ENCODE results near the gene PRR16.
"Not testable (repeated sequence)": the region's sequence is repeated elsewhere in the genome, so short reads cannot be mapped to it uniquely, and the experiment has no call there.

Gene PRR16

GRCh38 chr5:120682851-120683250 is 218.8 kb downstream of the PRR16 start:
- no peak for DNase-seq

- no peak for DNase-seq
Measured at GRCh38 chr5:120683580-120683979, 219.5 kb downstream of the PRR16 start.

DNA sequence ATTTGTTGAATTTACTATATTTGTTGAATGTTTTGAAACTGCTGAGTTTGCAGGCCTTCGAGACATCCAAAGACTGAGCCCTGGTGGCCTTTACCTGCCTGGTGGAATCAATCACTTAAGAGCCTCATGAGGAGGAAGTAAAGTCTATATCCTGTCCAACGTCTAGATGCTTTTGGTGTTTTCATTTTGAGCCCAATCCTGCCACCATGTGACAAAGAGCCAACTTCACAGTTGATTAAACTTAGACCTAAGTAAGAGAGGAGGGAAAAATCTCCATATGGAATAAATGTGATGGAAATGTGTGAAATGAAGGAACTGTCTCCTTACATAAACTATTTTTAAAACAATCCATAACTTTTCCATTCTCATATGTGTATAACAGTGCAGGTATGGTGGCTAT is 220.1 kb downstream of the PRR16 start:
- no peak for DNase-seq

DNA sequence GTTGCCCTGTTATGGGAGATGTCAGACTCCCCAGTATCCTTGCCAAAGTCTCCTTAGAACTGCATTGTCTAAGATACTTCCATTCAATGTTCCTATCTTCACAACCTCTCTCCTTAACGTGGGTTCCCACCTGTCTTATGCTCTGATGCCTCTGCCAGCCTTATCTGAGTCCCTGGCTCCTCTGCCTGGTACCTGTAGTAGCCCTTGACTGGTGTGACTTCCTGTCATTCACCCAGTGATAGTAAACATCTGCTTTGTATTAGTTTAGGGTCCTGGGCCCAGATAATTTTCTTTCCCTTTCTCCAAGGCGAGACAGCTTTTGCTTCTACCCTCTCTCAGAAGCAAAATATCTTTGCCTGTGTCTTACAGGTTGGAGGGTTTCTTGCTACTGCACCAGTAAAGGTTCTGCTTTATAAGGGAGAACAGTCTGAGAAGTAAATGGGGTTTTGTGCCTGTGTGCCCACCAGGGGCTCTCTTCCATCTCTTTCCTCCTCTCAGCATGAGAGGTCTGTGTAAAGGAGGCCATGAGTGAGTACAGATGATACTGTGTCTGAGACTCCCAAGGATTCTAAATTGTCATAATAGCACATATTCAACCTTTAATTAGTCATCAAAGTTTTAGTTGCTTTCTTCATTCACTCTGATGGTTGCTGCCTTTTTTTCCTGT is 220.8 kb downstream of the PRR16 start:
- no peak for DNase-seq

GRCh38 chr5:120690621-120691407 is 226.7 kb downstream of the PRR16 start:
- DNase-seq: no peak

DNA sequence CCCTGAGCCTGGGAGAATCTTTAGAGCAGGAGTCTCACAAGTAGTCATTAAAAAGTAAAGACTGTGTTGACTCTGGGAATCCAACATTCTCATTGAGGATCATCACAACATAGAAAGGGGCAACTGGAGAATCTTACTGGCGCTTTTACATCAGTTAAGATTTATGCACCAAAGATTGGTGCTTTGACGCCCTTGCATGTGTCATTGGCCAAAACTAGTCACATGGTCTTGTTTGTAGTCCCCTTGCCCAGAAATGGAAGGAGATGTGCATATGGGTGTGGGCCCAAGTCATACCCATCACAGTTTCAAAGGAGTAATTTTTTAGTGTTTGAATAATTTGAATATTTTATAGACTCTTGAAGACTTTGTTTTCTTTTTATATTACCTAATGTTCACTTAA is 228.2 kb downstream of the PRR16 start:
- DNase-seq: no peak

DNA sequence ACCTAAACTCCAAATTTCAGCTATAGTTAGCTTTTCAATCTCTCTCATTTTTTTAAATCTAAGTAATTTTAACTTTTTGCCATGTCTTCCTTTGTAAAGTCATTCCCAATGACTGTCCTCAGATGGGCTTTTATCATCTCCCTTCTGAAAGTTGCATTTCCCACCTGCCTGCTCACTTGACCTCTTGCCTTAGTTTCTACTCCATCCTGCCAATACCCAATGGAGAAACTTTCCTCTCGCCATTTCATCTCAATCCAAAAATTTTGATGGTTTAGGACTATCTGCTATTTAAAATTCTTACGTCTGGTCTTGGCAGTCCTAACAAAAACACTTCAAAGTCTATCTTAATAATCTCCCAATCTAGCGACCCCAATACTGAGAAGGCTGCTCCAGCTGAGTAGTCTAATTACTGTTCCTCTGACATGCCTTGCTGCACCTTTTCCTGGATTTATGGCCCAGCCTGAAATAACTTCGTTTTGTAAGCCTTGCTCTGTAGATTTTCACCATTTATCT is 231.3 kb downstream of the PRR16 start:
- DNase-seq: no peak

DNA sequence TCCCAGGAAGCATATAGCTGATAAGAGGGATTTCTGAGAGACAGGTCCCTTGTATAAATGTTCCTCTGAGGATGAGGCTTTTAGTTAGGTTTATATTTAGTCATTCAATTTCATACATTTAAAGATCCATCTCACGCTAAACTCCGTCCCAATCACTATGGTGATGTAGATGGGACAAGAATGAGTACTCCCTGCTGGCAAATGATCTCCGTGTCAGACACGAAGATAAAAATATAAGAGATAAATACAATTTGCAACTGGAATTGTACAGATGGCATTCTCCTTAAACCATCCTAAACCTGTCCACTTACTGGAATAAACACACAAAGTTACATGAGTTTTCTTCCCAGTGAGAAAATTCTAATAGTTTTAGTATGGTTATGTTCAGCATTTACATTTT is 233.0 kb downstream of the PRR16 start:
- no peak for DNase-seq

GRCh38 chr5:120697670-120698327 is 233.7 kb downstream of the PRR16 start:
- DNase-seq: not testable (repeated sequence)

- not testable (repeated sequence) for DNase-seq
Measured at GRCh38 chr5:120700653-120701052, 236.6 kb downstream of the PRR16 start.

DNA sequence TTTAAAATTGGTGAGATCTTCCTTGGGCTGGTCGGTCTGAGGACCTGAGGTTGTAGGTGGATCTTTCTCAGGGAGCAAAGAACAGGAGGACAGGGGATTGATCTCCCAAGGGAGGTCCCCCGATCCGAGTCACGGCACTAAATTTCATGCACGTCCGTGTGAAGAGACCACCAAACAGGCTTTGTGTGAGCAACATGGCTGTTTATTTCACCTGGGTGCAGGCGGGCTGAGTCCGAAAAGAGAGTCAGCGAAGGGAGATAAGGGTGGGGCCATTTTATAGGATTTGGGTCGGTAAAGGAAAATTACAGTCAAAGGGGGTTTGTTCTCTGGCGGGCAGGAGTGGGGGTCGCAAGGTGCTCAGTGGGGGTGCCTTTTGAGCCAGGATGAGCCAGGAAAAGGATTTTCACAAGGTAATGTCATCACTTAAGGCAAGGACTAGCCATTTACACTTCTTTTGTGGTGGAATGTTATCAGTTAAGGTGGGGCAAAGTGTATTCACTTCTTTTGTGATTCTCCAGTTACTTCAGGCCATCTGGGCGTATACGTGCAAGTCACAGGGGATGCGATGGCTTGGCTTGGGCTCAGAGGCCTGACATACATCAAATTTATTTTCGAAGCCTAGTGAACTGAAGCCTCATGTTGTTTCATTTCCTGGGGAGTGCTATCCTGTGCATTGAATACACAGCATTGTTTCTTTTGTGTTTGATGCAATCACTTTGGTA is 238.9 kb downstream of the PRR16 start:
- not testable (repeated sequence) for DNase-seq

DNA sequence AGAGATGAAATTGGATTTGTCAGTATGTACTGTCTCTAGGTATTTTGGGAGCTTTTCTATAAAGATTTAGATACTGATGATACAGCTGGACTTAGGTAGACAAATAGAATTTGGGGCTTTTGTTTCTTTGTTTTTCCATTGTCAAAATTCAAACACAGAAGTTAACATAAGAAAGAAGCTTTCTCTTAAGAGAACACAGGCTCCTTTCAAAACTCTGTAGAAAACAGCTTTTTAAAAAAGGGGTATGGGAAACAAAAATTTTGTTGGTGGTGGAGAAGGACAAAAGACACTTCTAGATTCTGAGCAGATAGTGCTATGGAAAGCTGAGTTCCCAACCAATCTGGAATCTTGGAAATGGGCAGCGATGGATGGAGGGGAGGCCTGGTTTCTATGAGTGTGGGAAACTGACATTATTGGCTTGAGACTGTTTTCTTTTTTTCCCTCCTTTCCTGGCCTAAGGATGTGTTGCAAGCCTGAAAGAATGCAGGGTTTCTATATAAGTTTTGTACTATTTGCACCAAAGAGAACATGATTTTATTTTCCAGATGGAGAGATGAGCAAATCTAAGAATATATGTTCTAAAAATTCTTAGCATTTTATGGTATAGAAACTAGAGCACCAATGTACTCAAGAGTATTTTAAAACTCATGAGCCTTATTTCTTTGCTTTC is 240.0 kb downstream of the PRR16 start:
- DNase-seq: no peak

- DNase-seq: no peak
Measured at GRCh38 chr5:120706877-120707276, 242.8 kb downstream of the PRR16 start.

DNA sequence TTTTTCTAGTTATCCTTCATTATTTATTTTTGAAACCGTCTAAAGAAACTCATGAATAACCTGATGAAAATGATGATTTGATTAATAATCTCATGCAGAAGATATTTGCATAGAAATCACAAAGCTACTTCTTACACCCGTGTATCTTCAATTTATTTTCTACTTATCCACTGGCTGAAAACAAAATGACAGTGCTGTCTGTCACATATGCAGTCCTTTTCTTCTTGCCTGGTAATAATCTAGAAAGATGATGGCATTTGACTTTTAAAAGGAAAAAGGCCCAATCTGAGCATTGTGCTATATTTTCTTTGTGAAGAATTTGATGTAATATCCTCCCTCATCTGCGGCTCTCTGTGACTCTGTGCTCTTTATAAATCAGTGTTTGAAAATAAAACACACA is 253.3 kb downstream of the PRR16 start:
- DNase-seq: no peak

- DNase-seq: no peak
Measured at GRCh38 chr5:120730214-120730613, 266.1 kb downstream of the PRR16 start.

DNA sequence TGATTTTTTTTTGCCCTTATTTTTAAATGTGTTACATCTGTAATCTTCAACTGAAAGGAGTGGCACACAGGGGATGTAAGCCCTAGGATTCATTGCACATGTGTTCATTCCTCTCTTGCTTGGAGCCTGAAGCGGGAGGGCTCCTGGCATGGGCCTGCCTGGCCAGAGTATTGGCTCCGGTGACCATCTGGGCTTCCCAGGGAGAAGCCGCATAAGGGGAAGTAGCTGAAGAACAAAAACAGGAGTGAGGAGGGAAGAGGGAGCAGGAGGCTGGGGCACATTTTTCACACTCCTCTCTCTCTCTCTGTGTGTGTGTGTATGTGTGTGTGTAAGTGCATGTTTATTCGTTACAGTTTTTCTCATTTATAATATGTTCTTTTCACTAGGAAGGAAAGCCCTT is 269.9 kb downstream of the PRR16 start:
- DNase-seq: no peak

- DNase-seq: no peak
Measured at GRCh38 chr5:120735076-120735475, 271.0 kb downstream of the PRR16 start.
